Skeletal muscle tissue (tissue), 4 donors: ENCODE data around the gene MYO1H. TPM values are rescaled to one million over a fixed set of nuclear protein-coding genes. Genes with fewer than 3 reads are reported as not detected.

ENCODE experiments used
- H3K27ac ChIP-seq: one replicate; pipeline ENCODE4 v1.7.0; 2013; ENCODE audit warnings: mild to moderate bottlenecking, low read depth, low read length, inconsistent platforms
- H3K27me3 ChIP-seq, 3 donors: one replicate each; pipeline ENCODE4 v1.7.0; 2013; ENCODE audit warnings: low read length in 3 of 3; ENCODE audit not compliant: control insufficient read depth in 3 of 3, insufficient read depth in 3 of 3
- H3K36me3 ChIP-seq, 3 donors: one replicate each; pipeline ENCODE4 v1.7.0; 2013; ENCODE audit warnings: low read length in 3 of 3; ENCODE audit not compliant: control insufficient read depth in 3 of 3, insufficient read depth in 3 of 3
- H3K4me1 ChIP-seq, 3 donors: one replicate each; pipeline ENCODE4 v1.7.0; 2013; ENCODE audit warnings: low read length in 3 of 3, mild to moderate bottlenecking in 3 of 3; ENCODE audit not compliant: control insufficient read depth in 3 of 3, insufficient read depth in 3 of 3
- H3K4me3 ChIP-seq, 3 donors: one replicate each; pipeline ENCODE4 v1.7.0; 2013; ENCODE audit warnings: low read length in 3 of 3
- H3K9ac ChIP-seq, 3 donors: one replicate each; pipeline ENCODE4 v1.7.0; 2013; ENCODE audit warnings: low read length in 3 of 3, mild to moderate bottlenecking in 3 of 3, moderate library complexity in 2 of 3, low read depth in 1 of 3
- H3K9me3 ChIP-seq, 3 donors: one replicate each; pipeline ENCODE4 v1.7.0; 2013; ENCODE audit warnings: low read length in 3 of 3; ENCODE audit not compliant: control insufficient read depth in 3 of 3
- total RNA-seq: library from RNA; depleted of rRNA; stranded (reverse); fragments of >200 nt; gene quantifications from one replicate; pipeline ENCODE4 v1.2.3, GENCODE V29; 2014
- donor health status: Osteomylitis.

MYO1H gene
- total RNA-seq, 1 donor from 2014 or later, result not detected

DNA sequence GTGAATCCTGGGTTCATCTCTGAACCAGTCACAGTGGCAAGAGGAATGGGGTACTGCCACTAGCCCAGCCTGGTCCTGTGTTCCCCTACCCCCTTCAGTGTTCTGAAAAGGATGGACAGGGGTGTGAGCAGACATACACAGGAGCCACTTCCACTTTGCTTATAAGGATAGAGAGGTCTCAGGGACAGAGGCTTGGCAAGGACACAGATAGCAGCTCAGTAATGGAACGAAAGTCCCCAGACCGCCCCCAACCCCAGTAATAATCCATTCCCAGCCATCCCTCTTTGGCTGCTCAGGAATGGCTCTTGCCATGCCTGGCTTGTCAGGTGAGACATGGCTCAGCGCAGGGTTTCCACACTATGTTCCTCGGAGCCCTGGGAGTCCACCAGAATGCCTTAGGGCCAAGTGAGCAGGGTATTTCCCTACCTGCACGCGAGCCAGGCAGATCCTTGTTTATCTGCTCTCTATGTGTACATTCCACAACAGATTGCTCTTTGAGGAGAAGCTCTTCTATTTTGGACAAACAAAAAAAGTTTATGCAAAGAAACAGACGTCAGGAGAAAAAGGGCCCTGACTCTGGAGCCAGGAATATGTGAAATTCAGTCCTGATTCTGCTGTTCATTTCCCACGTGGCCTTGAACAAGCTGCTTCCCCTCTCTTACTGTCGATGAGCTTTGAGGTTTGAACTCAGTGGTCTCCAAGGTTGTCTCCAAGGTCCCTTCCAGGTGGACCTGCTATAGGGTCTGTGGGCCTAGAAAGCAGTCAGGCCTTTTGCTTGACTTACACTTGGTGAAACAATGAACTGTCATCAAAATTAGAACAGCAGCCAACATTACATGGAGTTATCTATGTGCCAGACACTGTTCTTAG lies 139.7 kb downstream of the MYO1H start:
- no peaks in the 10 kb centered on the region for H3K9me3 ChIP-seq
- H3K27ac ChIP-seq, result no peak overlapping the region
- H3K4me3 ChIP-seq, result no peak overlapping the region
- H3K4me1 ChIP-seq, result peaks cover 13 to 19% (median 16%) of the 10 kb centered on the region in 3 donors
- peaks cover 74 to 96% (median 88%) of the 10 kb centered on the region in 3 donors for H3K36me3 ChIP-seq
- H3K27me3 ChIP-seq, result no peaks in the 10 kb centered on the region
- no peak overlapping the region for H3K9ac ChIP-seq

GRCh38 chr12:109488051-109488665 lies 140.5 kb downstream of the MYO1H start:
- H3K27ac ChIP-seq, result no peak overlapping the region
- H3K36me3 ChIP-seq, result peaks cover 74 to 98% (median 91%) of the 10 kb centered on the region in 3 donors
- no peaks in the 10 kb centered on the region for H3K9me3 ChIP-seq
- no peak overlapping the region for H3K4me3 ChIP-seq
- peaks cover 13 to 19% (median 16%) of the 10 kb centered on the region in 3 donors for H3K4me1 ChIP-seq
- no peak overlapping the region for H3K9ac ChIP-seq
- H3K27me3 ChIP-seq, result no peaks in the 10 kb centered on the region

- Histone ChIP-seq H3K9me3 (no peaks in the 10 kb centered on the region), H3K36me3 (peaks cover 64 to 91% (median 87%) of the 10 kb centered on the region in 3 donors)
These were observed 141.6 kb downstream of the MYO1H start for GRCh38 chr12:109489016-109489954.

GRCh38 chr12:109489955-109490565 lies 142.4 kb downstream of the MYO1H start:
- Histone ChIP-seq H3K36me3 (peaks cover 64 to 91% (median 88%) of the 10 kb centered on the region in 3 donors), H3K27me3 (no peaks in the 10 kb centered on the region), H3K27ac (no peak overlapping the region), H3K4me1 (peaks cover 13 to 18% (median 16%) of the 10 kb centered on the region in 3 donors), H3K9me3 (no peaks in the 10 kb centered on the region), H3K9ac (no peak overlapping the region), H3K4me3 (no peak overlapping the region)

More at GRCh38 chr12:109489016-109489954, 141.6 kb downstream of the MYO1H start:
- no peak overlapping the region for H3K27ac ChIP-seq
- peaks cover 13 to 19% (median 16%) of the 10 kb centered on the region in 3 donors for H3K4me1 ChIP-seq
- no peaks in the 10 kb centered on the region for H3K27me3 ChIP-seq
- no peak overlapping the region for H3K4me3 ChIP-seq
- H3K9ac ChIP-seq, result peak overlapping the region in 2 of 3 donors; percentile 51 to 62

DNA sequence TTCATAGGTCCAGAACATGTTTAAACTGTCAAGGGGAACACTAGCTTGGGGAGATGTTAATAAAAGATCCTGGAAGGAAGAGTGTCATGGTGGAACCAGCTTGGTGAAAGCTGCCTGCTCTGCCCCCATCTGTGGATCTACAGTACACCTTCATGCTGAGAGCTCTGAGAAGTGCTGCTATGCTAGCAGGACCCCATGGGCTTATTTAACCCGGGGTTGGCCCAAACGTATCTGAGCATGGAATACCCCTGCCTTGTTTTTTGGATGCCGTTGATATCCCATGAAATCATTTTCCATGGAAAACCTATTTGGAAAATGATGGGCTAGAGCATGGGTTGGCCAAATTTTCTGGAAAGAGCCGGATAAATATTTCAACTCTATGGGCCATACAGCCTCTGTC lies 144.0 kb downstream of the MYO1H start:
- peaks cover 13 to 17% (median 16%) of the 10 kb centered on the region in 3 donors for H3K4me1 ChIP-seq
- H3K9me3 ChIP-seq, result no peaks in the 10 kb centered on the region
- H3K27me3 ChIP-seq, result no peaks in the 10 kb centered on the region
- H3K4me3 ChIP-seq, result no peak overlapping the region
- H3K27ac ChIP-seq, result no peak overlapping the region
- H3K36me3 ChIP-seq, result peaks cover 56 to 84% (median 74%) of the 10 kb centered on the region in 3 donors
- H3K9ac ChIP-seq, result no peak overlapping the region

- Histone ChIP-seq H3K27ac (no peak overlapping the region), H3K36me3 (peaks cover 50 to 78% (median 68%) of the 10 kb centered on the region in 3 donors), H3K4me1 (peaks cover 13 to 17% (median 16%) of the 10 kb centered on the region in 3 donors)
These were observed 144.7 kb downstream of the MYO1H start for GRCh38 chr12:109492371-109492770.

DNA sequence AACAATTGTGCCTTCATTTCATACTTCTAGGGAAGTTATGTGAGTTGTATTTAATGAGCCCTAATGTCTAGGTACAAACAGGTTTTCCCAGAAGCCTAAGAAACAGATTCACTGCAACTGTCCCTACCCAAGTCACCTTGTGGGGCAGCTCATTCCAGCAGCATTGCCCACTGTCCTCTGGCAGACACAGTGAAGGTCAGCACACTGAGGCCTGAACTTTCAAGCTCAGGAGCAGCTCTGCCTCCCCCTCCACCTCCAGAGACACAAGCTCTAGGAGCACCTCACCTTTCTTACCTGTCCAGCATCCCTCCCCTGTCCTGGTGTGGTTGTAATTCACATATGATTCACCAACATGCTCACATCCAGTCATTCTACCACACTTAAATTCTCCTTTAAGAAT lies 145.4 kb downstream of the MYO1H start:
- Histone ChIP-seq H3K9me3 (no peaks in the 10 kb centered on the region), H3K27me3 (no peaks in the 10 kb centered on the region), H3K9ac (no peak overlapping the region), H3K4me1 (peaks cover 13 to 17% (median 16%) of the 10 kb centered on the region in 3 donors), H3K27ac (no peak overlapping the region), H3K36me3 (peaks cover 50 to 78% (median 68%) of the 10 kb centered on the region in 3 donors), H3K4me3 (no peak overlapping the region)

More at GRCh38 chr12:109492371-109492770, 144.7 kb downstream of the MYO1H start:
- H3K27me3 ChIP-seq, result no peaks in the 10 kb centered on the region
- H3K9me3 ChIP-seq, result no peaks in the 10 kb centered on the region
- H3K9ac ChIP-seq, result no peak overlapping the region
- H3K4me3 ChIP-seq, result no peak overlapping the region

DNA sequence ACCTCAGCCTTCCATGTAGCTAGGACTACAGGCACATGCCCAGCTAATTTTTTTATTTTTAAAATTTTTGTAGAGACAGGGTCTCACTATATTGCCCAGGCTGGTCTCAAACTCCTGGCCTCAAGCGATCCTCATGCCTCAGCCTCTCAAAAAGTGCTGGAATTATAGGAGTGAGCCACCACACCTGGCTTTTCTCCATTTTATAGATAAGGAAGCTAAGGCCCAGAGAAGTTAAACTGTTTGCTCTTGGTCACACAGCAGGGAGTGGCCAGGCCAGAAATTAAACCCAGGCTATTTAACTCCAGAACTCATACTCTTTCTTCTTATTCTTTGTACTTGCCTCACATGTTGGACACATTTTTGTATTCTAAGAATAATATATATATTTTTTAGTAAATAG lies 146.2 kb downstream of the MYO1H start:
- H3K27me3 ChIP-seq, result no peaks in the 10 kb centered on the region
- no peaks in the 10 kb centered on the region for H3K9me3 ChIP-seq
- H3K36me3 ChIP-seq, result peaks cover 49 to 78% (median 68%) of the 10 kb centered on the region in 3 donors
- no peak overlapping the region for H3K4me3 ChIP-seq
- peaks cover 13 to 15% (median 15%) of the 10 kb centered on the region in 3 donors for H3K4me1 ChIP-seq
- no peak overlapping the region for H3K27ac ChIP-seq
- H3K9ac ChIP-seq, result no peak overlapping the region

DNA sequence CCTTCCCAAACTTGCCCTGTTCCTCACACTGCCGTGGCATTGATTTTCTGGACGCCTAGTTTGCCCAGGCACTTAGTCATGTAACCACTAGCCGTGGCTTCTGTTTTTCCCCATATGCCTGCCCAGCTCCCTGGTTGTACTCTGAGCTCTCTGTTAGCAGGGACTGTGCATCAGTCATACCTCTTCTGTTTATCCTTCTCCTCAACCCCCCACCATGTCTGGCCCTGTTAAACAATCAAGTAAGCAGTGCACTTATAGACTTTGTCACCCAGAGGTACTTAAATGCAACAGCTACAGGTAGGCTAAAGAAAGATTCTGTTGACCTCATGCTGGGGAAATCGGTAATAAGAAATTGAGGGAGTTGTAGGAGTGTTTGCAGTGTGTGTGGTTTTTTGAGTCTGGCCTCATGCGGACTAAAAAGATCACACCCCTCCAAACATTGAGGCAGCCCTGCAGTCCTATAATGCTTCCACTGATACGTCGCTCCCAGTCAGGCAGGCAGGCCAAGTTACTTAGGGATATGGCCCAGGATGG lies 146.7 kb downstream of the MYO1H start:
- Histone ChIP-seq H3K27me3 (no peaks in the 10 kb centered on the region), H3K4me1 (peaks cover 9 to 10% (median 10%) of the 10 kb centered on the region in 3 donors), H3K27ac (no peak overlapping the region), H3K9ac (no peak overlapping the region), H3K4me3 (no peak overlapping the region), H3K9me3 (no peaks in the 10 kb centered on the region), H3K36me3 (peaks cover 49 to 78% (median 68%) of the 10 kb centered on the region in 3 donors)
